NCI-H146 treated with DMSO at 0.1 percent for 48 hours (cell line): ENCODE results near the gene AKNAD1.
A peak's percentile ranks its signal among the peaks of the same experiment; 100 is the strongest.
"Not testable (repeated sequence)": the region's sequence is repeated elsewhere in the genome, so short reads cannot be mapped to it uniquely, and the experiment has no call there.

Source experiments
- DNase-seq: peaks from one replicate; lab custom pipeline; 2025; ENCODE audit not compliant: unreplicated experiment; lab: John Stamatoyannopoulos, UW

The AKNAD1 gene

GRCh38 chr1:108856994-108857393 is at the start of gene AKNAD1:
AKNAD1 (minus strand) TSS chr1:108857094; CDS start chr1:108852664, 4,430 bp downstream.
- DNase-seq, result no peak

- DNase-seq, result no peak
Observed at GRCh38 chr1:108901106-108901505, 44.2 kb upstream of the AKNAD1 start.

DNA sequence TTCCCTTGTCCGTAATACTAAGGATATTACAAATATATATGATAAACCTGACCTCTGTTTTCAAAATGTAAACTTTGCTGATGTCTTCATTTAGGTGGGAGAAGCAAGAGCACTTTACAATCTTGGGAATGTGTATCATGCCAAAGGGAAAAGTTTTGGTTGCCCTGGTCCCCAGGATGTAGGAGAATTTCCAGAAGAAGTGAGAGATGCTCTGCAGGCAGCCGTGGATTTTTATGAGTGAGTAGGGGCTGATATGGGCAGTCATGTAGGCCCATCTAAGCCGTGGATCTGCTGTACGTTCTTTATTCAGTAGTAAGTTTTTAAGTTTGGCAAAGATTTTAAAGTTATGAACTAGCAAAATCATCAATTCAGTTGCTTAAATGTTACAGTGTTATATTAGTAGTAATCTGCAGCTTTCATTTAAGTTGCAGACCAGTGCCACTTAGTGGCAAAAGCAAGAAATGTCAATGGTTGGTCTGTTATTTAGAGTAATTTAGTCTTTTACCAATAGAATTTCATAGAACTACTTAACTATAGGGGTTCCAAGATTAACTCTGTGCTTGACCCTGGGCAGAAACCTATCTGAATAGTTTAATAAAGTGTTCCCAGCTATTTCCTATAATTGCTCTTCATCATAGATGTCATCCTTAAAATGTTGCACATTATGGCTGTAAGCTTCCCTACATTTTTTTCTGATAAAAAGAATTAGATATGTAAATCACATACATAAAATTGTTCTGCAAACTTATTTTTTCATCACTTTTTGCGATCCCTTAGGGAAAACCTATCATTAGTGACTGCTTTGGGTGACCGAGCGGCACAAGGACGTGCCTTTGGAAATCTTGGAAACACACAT is 41.2 kb upstream of the AKNAD1 start:
- DNase-seq, result peak; percentile 17

GRCh38 chr1:108896146-108897145 is 39.6 kb upstream of the AKNAD1 start:
- DNase-seq, result no peak

DNA sequence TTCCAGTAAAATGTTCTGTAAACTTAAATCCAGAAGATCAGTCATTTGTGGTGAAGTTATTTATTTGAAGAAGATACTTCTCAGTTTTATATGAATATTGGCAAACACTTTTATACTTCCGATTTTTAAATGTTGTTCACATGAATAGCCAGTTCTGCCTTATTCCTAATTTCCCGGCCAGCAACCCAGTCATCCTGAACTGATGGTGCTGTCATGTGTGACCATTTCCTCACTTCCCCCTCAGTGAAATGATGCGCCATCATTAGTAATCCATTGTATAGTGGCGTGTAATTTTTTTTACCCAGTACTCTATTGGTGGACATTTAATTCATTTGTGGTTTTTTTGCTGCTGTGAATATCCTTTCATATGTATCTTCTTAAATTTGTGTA is 36.2 kb upstream of the AKNAD1 start:
- no peak for DNase-seq

- DNase-seq, result no peak
Observed at GRCh38 chr1:108892356-108893140, 35.7 kb upstream of the AKNAD1 start.

DNA sequence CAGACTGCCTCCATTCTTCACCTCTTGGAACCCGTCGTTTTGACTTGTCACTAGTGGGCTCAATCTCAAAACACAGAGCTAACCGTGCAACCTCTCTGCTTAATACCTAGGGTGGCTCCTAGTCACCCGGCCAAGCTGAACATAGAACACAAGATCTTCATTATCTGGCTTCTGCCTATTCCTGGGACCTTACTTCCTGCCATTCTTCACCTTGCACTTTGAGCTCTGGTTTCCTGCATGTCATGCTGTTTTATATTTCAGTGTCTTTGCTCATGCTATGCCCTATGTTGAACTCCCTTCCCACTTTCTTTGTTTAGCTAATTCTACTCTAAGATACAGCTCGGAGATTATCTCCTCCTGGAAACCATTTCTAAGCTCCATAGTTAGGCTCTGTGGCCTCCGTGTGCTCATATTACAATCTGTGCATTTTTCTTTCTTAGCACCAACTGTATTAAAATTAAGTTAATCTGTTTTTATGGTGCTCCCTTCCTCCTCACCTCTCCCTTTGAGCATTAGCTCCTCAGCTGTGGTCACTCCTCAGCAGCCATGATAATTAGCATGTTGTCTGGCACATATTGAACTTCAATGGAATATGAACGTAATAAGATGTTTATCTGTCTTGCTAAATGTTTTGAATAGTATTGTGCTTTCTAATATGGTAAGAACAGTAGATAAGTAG is 33.0 kb upstream of the AKNAD1 start:
- no peak for DNase-seq

DNA sequence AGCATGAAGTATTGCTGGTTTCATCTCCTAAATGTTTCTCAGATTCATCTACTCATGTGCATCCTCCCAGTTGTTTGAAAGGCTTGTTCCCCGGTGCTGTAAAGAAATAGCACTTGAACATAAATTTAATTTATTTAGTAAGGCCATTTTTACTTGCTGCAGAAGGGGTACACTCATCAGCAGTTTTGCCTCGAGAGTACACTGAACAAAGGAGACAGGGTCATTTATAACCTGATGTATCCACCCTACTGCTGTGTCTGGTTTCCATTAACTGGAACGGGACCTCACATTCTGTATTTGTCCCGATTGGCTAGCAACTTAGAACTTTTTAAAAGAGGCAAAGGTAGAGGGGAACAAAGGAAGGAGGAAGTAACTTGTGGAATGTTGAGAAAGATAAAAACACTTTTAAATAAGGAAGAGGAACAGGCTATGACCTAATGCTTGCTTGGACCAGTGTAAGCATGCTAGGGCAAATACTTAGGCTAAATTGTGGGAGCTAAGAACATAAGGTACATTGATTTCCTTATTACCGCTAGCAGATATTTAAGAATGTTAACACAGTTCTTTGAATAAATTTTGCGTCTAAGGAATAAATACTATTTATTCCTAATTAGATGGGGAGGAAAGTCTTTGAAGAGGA is 32.2 kb upstream of the AKNAD1 start:
- not testable (repeated sequence) for DNase-seq

- no peak for DNase-seq
Observed at GRCh38 chr1:108886292-108886691, 29.4 kb upstream of the AKNAD1 start.

DNA sequence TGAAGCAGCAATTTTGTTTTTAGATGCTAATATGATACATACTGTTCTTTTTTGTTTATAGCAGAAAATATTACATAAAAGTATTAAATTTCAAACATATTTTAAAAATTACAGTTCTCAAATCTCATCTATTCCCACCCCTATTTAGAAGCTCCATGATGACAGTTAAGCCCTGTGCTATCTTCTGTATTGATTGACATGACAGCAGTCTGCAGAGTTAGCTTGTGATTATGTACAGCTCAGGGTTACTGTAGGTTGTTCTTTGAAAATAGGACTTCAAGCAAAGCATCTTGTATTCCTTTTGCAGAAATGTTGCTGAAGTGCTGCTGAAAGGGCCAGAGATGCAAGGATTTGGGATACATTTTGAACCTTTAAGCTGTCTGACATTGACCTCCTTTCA is 28.1 kb upstream of the AKNAD1 start:
- DNase-seq, result no peak

GRCh38 chr1:108882837-108883236 is 25.9 kb upstream of the AKNAD1 start:
- no peak for DNase-seq

DNA sequence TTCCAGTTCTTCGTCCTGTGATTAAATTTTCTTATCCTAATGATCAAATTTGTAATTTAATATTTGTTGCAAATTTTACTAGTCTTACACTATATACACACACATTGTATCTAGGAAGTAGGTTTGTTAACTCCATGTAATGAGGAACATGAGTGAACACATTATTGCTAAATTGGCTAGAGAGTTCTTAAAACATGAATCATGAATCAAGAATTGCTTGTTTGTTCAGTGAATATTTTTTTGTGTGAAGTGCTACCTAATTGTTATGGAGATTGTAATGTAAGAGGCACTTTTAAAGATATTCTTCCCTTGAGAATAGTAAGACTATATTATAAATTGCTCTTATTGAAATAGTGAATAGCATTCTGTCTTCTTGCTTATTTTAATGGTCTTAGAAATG is 24.5 kb upstream of the AKNAD1 start:
- no peak for DNase-seq

GRCh38 chr1:108880850-108881249 is 24.0 kb upstream of the AKNAD1 start:
- no peak for DNase-seq

DNA sequence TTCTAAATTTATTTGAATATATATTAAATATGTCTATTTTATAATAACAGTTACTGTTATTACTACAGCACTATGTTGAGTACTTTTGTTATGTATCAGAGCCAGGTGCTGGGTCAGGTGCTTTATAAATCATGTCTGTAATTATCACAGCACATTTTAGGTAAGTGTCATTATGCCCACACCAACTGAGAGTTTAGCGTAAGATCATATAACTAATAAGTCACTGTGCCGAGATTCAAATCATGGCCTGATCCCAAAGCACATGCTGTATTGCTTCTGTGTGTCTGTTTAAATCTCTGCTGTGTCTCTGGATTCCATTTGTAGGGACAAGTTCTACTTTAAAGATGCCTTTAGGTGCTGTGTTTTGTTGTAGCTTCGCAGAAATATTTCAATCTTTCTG is 21.8 kb upstream of the AKNAD1 start:
- peak; percentile 14 for DNase-seq

- DNase-seq, result no peak
Observed at GRCh38 chr1:108878160-108878469, 21.2 kb upstream of the AKNAD1 start.

DNA sequence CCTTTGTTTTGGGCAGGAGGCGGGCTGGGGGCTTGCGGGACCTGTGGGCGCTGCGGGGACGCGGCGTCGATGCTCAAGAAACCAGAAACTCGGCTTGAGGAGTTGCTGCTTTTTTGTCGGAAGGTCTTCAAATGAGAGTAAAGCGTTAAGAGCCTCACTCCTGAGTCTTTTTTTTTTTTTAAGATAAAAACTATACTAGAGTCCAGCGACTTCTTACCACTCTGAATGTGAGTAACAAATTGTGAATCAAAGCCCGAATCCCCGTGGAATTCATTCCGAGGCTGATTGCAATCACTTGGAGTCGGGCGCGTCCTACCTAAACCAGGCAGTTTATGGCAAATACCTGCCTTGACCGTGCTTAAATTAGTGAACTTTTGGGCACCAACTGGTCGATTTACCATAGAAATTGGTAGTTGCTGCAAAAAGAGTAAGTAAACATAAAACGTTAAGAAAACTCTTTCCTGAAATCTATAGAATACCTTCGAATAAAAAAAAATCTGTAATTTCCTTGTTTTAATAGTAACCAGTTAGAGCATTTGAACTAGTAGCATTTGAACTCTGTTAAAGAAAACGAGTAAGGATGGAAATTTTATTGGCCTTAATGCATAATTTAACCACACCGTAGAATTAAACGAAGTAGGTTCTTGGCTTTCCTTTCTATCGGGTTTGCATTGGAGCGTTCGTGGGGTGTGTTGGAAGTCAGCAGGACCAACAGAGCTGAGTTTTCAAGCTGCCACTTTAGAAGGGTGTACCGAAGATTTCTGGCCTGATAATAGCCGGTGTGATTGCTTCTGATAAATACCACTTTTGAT is 20.7 kb upstream of the AKNAD1 start:
- DNase-seq, result peak; percentile 25

- DNase-seq, result no peak
Observed at GRCh38 chr1:108871050-108871724, 14.3 kb upstream of the AKNAD1 start.

DNA sequence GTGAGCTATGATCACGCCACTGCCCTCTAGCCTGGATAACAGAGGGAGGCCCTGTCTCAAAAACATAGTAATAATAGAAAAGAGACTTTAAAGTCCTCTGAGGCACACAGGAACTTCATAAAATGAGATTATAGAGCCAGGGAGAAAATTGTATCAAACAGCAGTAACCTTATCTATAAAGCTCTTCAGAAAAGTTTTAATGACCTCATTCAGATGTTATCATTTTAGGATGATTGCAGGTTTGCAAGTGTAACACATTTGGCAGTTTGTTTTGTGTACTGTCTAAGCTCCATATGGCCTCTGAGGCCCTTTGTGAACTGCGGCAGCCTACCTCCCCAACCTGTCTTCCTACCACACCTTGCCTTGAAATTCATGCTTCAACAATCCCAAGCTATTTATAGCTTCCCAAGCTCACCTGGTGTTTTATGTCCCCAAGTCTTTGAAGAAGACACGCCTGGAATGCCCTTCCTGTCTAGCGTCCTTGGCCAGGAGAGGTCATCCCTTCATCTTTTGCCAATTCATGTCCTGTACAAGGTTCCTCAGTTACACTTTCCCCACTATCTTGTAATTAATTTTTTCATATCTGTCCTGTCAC is 8.5 kb upstream of the AKNAD1 start:
- DNase-seq, result no peak
